H1 (cell line): ENCODE results near the gene CDIPT. TPM values are rescaled to one million over a fixed set of nuclear protein-coding genes. Genes with fewer than 3 reads are reported as not detected.

ENCODE experiments used
- CTCF ChIA-PET: fragments of 300-600 bp; sonication (Branson Sonifier 250); formaldehyde crosslinking; loops from one replicate; lab custom pipeline; 2021; ENCODE audit not compliant: partially characterized antibody; lab: Charles Lee
- POLR2A ChIA-PET: fragments of 300-600 bp; sonication (Branson Sonifier 250); formaldehyde crosslinking; loops from one replicate; lab custom pipeline; 2021; ENCODE audit warnings: inconsistent platforms; ENCODE audit not compliant: partially characterized antibody; lab: Charles Lee
- DNase-seq, 2 experiments: peaks; one replicate each; pipeline versions ENCODE4 v3.0.0 to v3.0.0-alpha.2; 2010 to 2022; ENCODE audit warnings: low spot score in 2 of 2, low read depth in 1 of 2, mixed read lengths in 1 of 2
- FAIRE-seq: peaks from 2 replicates; lab custom pipeline; 2011; peaks lifted over from hg19 to GRCh38; lab: Jason Lieb, UNC
- H2AFZ ChIP-seq: 2 replicates; pipeline ENCODE4 v1.8.1; 2012; ENCODE audit warnings: low read length, inconsistent platforms
- H2AK5ac ChIP-seq: 2 replicates; pipeline ENCODE4 v1.6.1; 2013; ENCODE audit warnings: low read depth, low read length
- H2BK120ac ChIP-seq: replicated peaks from 2 replicates; pipeline ENCODE3; 2013; ENCODE audit warnings: low read depth, low read length, inconsistent platforms
- H2BK12ac ChIP-seq: 2 replicates; pipeline ENCODE4 v1.6.1; 2013; ENCODE audit warnings: low read depth, low read length
- H2BK15ac ChIP-seq: 2 replicates; pipeline ENCODE4 v1.6.1; 2013; ENCODE audit warnings: low read length
- H2BK20ac ChIP-seq: 2 replicates; pipeline ENCODE4 v1.6.1; 2013; ENCODE audit warnings: low read length
- H2BK5ac ChIP-seq: 2 replicates; pipeline ENCODE4 v1.6.1; 2013; ENCODE audit warnings: low read depth, low read length
- H3K14ac ChIP-seq: 2 replicates; pipeline ENCODE4 v1.6.1; 2013; ENCODE audit warnings: inconsistent platforms; ENCODE audit not compliant: insufficient read length
- H3K18ac ChIP-seq: 2 replicates; pipeline ENCODE4 v1.6.1; 2013; ENCODE audit warnings: low read length; ENCODE audit errors: extremely low read depth
- H3K23ac ChIP-seq: 2 replicates; pipeline ENCODE4 v1.6.1; 2013; ENCODE audit warnings: inconsistent platforms; ENCODE audit not compliant: insufficient read length
- H3K23me2 ChIP-seq: 2 replicates; pipeline ENCODE4 v1.6.1; 2013; ENCODE audit warnings: low read depth, low read length
- H3K27ac ChIP-seq: 2 replicates; pipeline ENCODE4 v1.6.1; 2011; ENCODE audit warnings: low read depth, low read length, inconsistent platforms
- H3K27me3 ChIP-seq, 4 experiments: replicated peaks in 1 of 4; 1 replicate in 1 of 4; 2 replicates in 3 of 4; pipeline versions ENCODE4 v1.6.1 to v1.8.1; 2011 to 2013; ENCODE audit warnings: low read length in 3 of 4, mild to moderate bottlenecking in 3 of 4, inconsistent platforms in 2 of 4, mixed read lengths in 2 of 4, moderate library complexity in 1 of 4; ENCODE audit not compliant: control insufficient read depth in 3 of 4, insufficient read depth in 3 of 4; ENCODE audit errors: extremely low read depth in 1 of 4
- H3K36me3 ChIP-seq, 4 experiments: 2 replicates each; pipeline versions ENCODE4 v1.6.1 to v1.8.1; 2011 to 2013; ENCODE audit warnings: mild to moderate bottlenecking in 4 of 4, low read length in 3 of 4, moderate library complexity in 2 of 4, control low read depth in 1 of 4, inconsistent platforms in 1 of 4; ENCODE audit not compliant: insufficient read depth in 4 of 4, control insufficient read depth in 2 of 4
- H3K4ac ChIP-seq: replicated peaks from 2 replicates; pipeline ENCODE3; 2013; ENCODE audit warnings: low read length, low read depth, mixed read lengths, inconsistent platforms; ENCODE audit not compliant: insufficient read length
- H3K4me1 ChIP-seq, 4 experiments: replicated peaks in 1 of 4; 1 replicate in 1 of 4; 2 replicates in 3 of 4; pipeline versions ENCODE4 v1.6.1 to v1.8.1; 2011 to 2013; ENCODE audit warnings: low read length in 3 of 4, inconsistent platforms in 2 of 4, mixed read lengths in 1 of 4; ENCODE audit not compliant: insufficient read depth in 4 of 4, control insufficient read depth in 3 of 4
- H3K4me2 ChIP-seq, 2 experiments: 2 replicates each; pipeline versions ENCODE4 v1.6.1 to v1.8.1; 2011 to 2013; ENCODE audit warnings: low read depth in 2 of 2, low read length in 2 of 2, control low read depth in 1 of 2, inconsistent platforms in 1 of 2, mild to moderate bottlenecking in 1 of 2; ENCODE audit not compliant: insufficient read depth in 1 of 2
- H3K4me3 ChIP-seq, 4 experiments: fragments of 200-600, 300-600 bp in 1 of 4; sonication (generic), shearing (Covaris generic), sonication (Bioruptor Twin) in 1 of 4; 2 replicates each; pipeline versions ENCODE4 v1.5.1 to v1.8.1; 2011 to 2016; ENCODE audit warnings: low read length in 4 of 4, low read depth in 3 of 4, control low read depth in 2 of 4, inconsistent platforms in 2 of 4, mild to moderate bottlenecking in 2 of 4, mixed read lengths in 1 of 4, moderate library complexity in 1 of 4; ENCODE audit not compliant: insufficient read depth in 2 of 4; ENCODE audit errors: extremely low read depth in 1 of 4
- H3K56ac ChIP-seq: replicated peaks from 2 replicates; pipeline ENCODE3; 2013; ENCODE audit warnings: low read depth, mild to moderate bottlenecking, mixed read lengths, low read length, inconsistent platforms; ENCODE audit not compliant: insufficient read length
- H3K79me1 ChIP-seq: 2 replicates; pipeline ENCODE4 v1.6.1; 2013; ENCODE audit warnings: low read depth, low read length, control low read depth
- H3K79me2 ChIP-seq, 2 experiments: 2 replicates each; pipeline versions ENCODE4 v1.6.1 to v1.8.1; 2012 to 2013; ENCODE audit warnings: low read length in 2 of 2, mild to moderate bottlenecking in 2 of 2, inconsistent platforms in 1 of 2; ENCODE audit not compliant: insufficient read depth in 2 of 2, control insufficient read depth in 1 of 2
- H3K9ac ChIP-seq, 4 experiments: replicated peaks in 1 of 4; 1 replicate in 1 of 4; 2 replicates in 3 of 4; pipeline versions ENCODE4 v1.6.1 to v1.8.1; 2011 to 2013; ENCODE audit warnings: low read depth in 3 of 4, low read length in 3 of 4, control low read depth in 2 of 4, mild to moderate bottlenecking in 2 of 4, moderate library complexity in 2 of 4, inconsistent platforms in 1 of 4; ENCODE audit errors: extremely low read depth in 1 of 4
- H3K9me3 ChIP-seq, 2 experiments: 2 replicates each; pipeline versions ENCODE4 v1.6.1 to v1.8.1; 2012 to 2013; ENCODE audit warnings: mild to moderate bottlenecking in 2 of 2, moderate library complexity in 2 of 2, control low read depth in 1 of 2, inconsistent platforms in 1 of 2, low read depth in 1 of 2, low read length in 1 of 2, mixed read lengths in 1 of 2; ENCODE audit not compliant: insufficient read depth in 2 of 2
- H4K20me1 ChIP-seq, 2 experiments: replicated peaks in 1 of 2; 2 replicates each; pipeline versions ENCODE3 to v1.8.1; 2011 to 2013; ENCODE audit warnings: inconsistent platforms in 2 of 2, low read length in 2 of 2, mild to moderate bottlenecking in 1 of 2; ENCODE audit not compliant: insufficient read depth in 2 of 2, control insufficient read depth in 1 of 2
- H4K5ac ChIP-seq: 2 replicates; pipeline ENCODE4 v1.6.1; 2013; ENCODE audit warnings: low read length, low read depth, mixed read lengths, inconsistent platforms; ENCODE audit not compliant: insufficient read length
- H4K8ac ChIP-seq: 2 replicates; pipeline ENCODE4 v1.8.0; 2013; ENCODE audit warnings: mild to moderate bottlenecking, moderate library complexity, low read length, inconsistent platforms; ENCODE audit not compliant: insufficient read depth; ENCODE audit errors: extremely low read depth
- H4K91ac ChIP-seq: replicated peaks from 2 replicates; pipeline ENCODE3; 2013; ENCODE audit warnings: low read length, mixed read lengths, inconsistent platforms; ENCODE audit not compliant: insufficient read length
- BACH1 ChIP-seq: IDR thresholded peaks from 2 replicates; pipeline ENCODE4 v1.6.1; 2012; ENCODE audit warnings: low read length, improper control_type of control experiment
- CBX5 ChIP-seq: fragments of 300-800, 300-1000 bp; sonication (generic); IDR thresholded peaks from 2 replicates; pipeline ENCODE4 v1.7.1; 2016; ENCODE audit warnings: antibody characterized with exemption, low read length, low read depth
- CHD2 ChIP-seq: IDR thresholded peaks from 2 replicates; pipeline ENCODE4 v1.6.1; 2012; ENCODE audit warnings: low read length, improper control_type of control experiment
- CTCF ChIP-seq, 3 experiments: IDR thresholded peaks; 1 replicate in 2 of 3; 2 replicates in 1 of 3; pipeline versions ENCODE4 v1.5.1 to v1.6.1; 2011; ENCODE audit warnings: low read length in 3 of 3, mild to moderate bottlenecking in 3 of 3, inconsistent platforms in 2 of 3, low read depth in 1 of 3, moderate library complexity in 1 of 3; ENCODE audit not compliant: insufficient read depth in 1 of 3; ENCODE audit errors: control extremely low read depth in 1 of 3
- HDAC6 ChIP-seq: IDR thresholded peaks from one replicate; pipeline ENCODE4 v1.7.1; 2012; ENCODE audit warnings: low read depth, mild to moderate bottlenecking, inconsistent platforms, low read length, moderate library complexity
- PHF8 ChIP-seq: fragments of 200-600 bp; sonication (generic); conservative IDR thresholded peaks from 2 replicates; pipeline ENCODE4 v1.7.1; 2012; ENCODE audit warnings: low read depth, mild to moderate bottlenecking, inconsistent platforms, low read length, moderate library complexity
- SIX5 ChIP-seq: IDR thresholded peaks from 2 replicates; pipeline ENCODE4 v1.6.1; 2011; ENCODE audit warnings: mild to moderate bottlenecking, low read depth, low read length
- TAF1 ChIP-seq: IDR thresholded peaks from 2 replicates; pipeline ENCODE4 v1.6.1; 2011; ENCODE audit warnings: mild to moderate bottlenecking, low read depth, low read length
- TEAD4 ChIP-seq: IDR thresholded peaks from 2 replicates; pipeline ENCODE4 v1.6.1; 2012; ENCODE audit warnings: low read depth, low read length, inconsistent platforms, mixed read lengths
- WGBS, 2 experiments: shearing (Covaris generic) in 1 of 2; methylation state at CpG; one replicate each; pipeline versions ENCODE4 v1.1.6 to v1.1.7; 2013 to 2015; ENCODE audit warnings: low lambda C conversion rate in 2 of 2, mixed read lengths in 2 of 2, inconsistent platforms in 1 of 2, low coverage in 1 of 2, missing lambda C conversion rate in 1 of 2; ENCODE audit not compliant: insufficient replicate concordance in 2 of 2, insufficient coverage in 1 of 2, insufficient read length in 1 of 2; ENCODE audit errors: extremely low coverage in 1 of 2, missing lambda C conversion rate in 1 of 2; 5-methylcytosine and 5-hydroxymethylcytosine counted together
- polyA plus RNA-seq, 7 experiments: library from polyadenylated mRNA; depleted of rRNA in 3 of 7; stranded (reverse) in 5 of 7; unstranded in 2 of 7; fragments of >200 nt in 5 of 7; fragments of 200-250 nt in 2 of 7; gene quantifications; 1 replicate in 5 of 7; 2 replicates in 1 of 7; 4 replicates in 1 of 7; pipeline versions ENCODE4 v1.2.1 to v1.2.3, GENCODE V29; 2011 to 2013; ENCODE audit warnings: missing spikeins in 2 of 7, mixed read lengths in 2 of 7
- total RNA-seq: library from RNA; stranded (reverse); fragmentation: NEBNext Ultra II Directional; extraction: Animal tissue kit (Norgen Biotek cat#: 25700); gene quantifications from 2 replicates; pipeline ENCODE4 v1.2.1, GENCODE V29; 2021

The CDIPT gene
- total and polyA plus RNA-seq, 2 of the 8 experiments (the other 6 are each of a cell fraction or from before 2014, with no cell fraction given) = 69.2 to 140 TPM

DNA sequence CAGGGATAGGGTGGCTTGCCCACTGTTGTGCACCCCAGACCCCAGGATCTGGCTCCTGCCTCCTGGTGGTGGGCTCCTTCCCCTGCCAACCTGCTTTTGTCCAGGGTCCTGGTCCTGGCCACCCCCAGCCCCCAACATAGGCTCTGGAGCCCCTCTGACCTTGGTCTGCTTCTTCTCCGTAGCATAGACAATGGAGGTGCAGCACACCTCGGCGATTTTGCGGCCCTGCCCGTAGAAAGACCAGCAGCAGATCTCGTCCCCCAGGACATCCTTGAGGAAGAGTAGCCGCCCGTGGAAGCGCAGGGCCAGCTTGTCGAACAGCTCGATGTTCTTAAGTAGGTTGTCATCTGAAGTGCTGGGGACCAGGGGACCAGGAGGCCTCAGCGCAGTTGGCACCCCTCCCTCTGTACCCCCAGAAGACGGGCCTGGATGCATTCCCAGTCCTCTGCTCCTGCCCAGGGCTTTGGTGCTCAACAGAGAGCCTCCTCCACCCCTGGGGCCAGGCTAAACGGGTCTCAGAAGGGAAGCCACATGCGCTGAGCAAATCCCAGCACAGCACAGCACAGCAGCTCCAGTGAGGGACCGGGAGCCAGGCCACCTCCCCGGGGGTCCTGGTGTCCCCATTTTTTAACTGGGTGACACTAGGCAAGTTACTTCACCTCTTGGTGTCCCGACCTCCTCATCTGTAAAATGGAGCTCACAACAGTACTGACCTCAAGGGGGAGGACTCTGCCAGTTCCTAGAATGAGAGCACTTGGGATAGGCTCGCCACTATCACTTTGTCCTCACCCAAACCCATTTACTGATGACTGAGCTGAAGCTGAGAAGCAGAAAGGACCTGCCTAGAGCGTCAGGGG is 48.0 kb upstream of the CDIPT start:
- Histone ChIP-seq H2BK15ac (no peak overlapping the region), H3K27me3 (no peaks in the 10 kb centered on the region), H3K36me3 (no peaks in the 10 kb centered on the region; a peak in 2 of 8 replicates), H4K5ac (no peak overlapping the region), H3K79me2 (no peaks in the 10 kb centered on the region), H2AFZ (no peak overlapping the region), H4K20me1 (peaks cover 0 to 5% of the 10 kb centered on the region in 2 experiments), H3K27ac (no peak overlapping the region), H4K8ac (no peak overlapping the region), H2BK5ac (no peak overlapping the region), H3K23me2 (no peaks in the 10 kb centered on the region), H2AK5ac (no peak overlapping the region), H3K79me1 (no peaks in the 10 kb centered on the region), H3K23ac (no peak overlapping the region), H3K4me2 (no peak overlapping the region), H3K9ac (no peak overlapping the region), H2BK20ac (no peak overlapping the region), H4K91ac (no peak overlapping the region), H3K18ac (no peak overlapping the region), H2BK12ac (no peak overlapping the region; the same call in 1 of the 2 replicates), H3K4ac (no peak overlapping the region), H3K4me3 (no peak overlapping the region), H2BK120ac (no peak overlapping the region), H3K4me1 (peaks cover 0 to 6% (median 2%) of the 10 kb centered on the region in 4 experiments; a peak in 3 of 7 replicates), H3K56ac (no peak overlapping the region), H3K9me3 (no peaks in the 10 kb centered on the region), H3K14ac (no peak overlapping the region)
- FAIRE-seq (no peak), DNase-seq (peak in 1 of 2 experiments; percentile 45)
- CTCF ChIA-PET = interaction anchor here (0.8 to 2.4 kb wide), 13 partner anchors 10 to 92 kb away, joined by 3 to 14 read pairs (median 3); partner anchors contain the start of genes ASPHD1 and MVP
- 85% methylated on average over 20 of the region's 20 CpGs; no CpG with 5 or more reads in 1 of the 2 experiments for WGBS, 2 experiments
- POLR2A ChIA-PET = interaction anchor here (0.7 to 6.4 kb wide), 9 partner anchors 11 to 294 kb away, joined by 3 to 52 read pairs (median 5); partner anchors contain the start of genes ASPHD1, KCTD13, SEZ6L2 and TAOK2
- no peak for TF ChIP-seq TEAD4
- peak; percentile 5 to 11 (median 9); a peak in 2 of 4 replicates for TF ChIP-seq CTCF (IDR thresholded peaks at IDR 0.05; ENCODE audit: control extremely low read depth in 1 of 3, insufficient read depth in 1 of 3, low read depth in 1 of 3, low read length in 3 of 3)
- no peak for TF ChIP-seq CBX5
- no peak for TF ChIP-seq TAF1
- no peak for TF ChIP-seq HDAC6
- TF ChIP-seq CHD2 = no peak
- no peak for TF ChIP-seq SIX5
- no peak for TF ChIP-seq PHF8
- TF ChIP-seq BACH1 = no peak
